HG03457 (cell line): ENCODE data around the gene DZANK1.
"Not testable (repeated sequence)": the region's sequence is repeated elsewhere in the genome, so short reads cannot be mapped to it uniquely, and the experiment has no call there.

Experiments
- ATAC-seq: cut with Tn5 transposase; IDR thresholded peaks from one replicate; pipeline ENCODE4 v1.9.1; 2021; ENCODE audit warnings: moderate number of reproducible peaks; ENCODE audit not compliant: unreplicated experiment

Gene DZANK1

GRCh38 chr20:18380908-18381529 is 85.8 kb downstream of the DZANK1 start:
- ATAC-seq: no peak

DNA sequence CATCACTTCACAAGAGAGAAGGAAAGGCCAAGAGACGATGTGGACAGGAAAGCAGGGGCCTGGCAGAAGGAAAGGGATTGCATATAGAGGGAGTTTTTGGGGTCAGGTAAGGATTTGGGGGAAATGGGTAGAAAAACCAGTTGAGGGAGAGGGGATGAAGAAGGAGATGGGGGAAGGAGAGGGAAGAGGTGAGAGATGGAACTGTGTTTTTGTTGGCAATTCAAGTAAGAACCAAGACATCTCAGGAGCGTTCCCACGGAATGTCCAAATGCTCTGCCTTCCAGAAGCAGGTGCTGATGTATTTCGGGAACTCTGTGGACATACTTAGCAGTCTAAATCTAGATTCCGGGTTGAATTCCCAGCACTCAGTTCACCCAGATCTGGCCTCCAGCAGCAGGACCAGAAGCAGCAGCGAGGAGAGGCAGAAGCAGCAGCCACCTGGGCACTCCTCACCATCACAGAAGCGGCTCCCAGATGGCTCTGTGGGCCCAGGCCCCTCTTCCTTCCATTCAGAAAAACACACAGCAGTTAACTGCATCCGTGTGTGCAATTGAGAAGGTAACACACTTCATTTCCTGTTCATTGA is 88.8 kb downstream of the DZANK1 start:
- no peak for ATAC-seq

GRCh38 chr20:18375551-18375950 is 91.3 kb downstream of the DZANK1 start:
- ATAC-seq: not testable (repeated sequence)

GRCh38 chr20:18372296-18372695 is 94.5 kb downstream of the DZANK1 start:
- ATAC-seq: no peak

GRCh38 chr20:18364768-18365167 is 102.1 kb downstream of the DZANK1 start:
- ATAC-seq: no peak

DNA sequence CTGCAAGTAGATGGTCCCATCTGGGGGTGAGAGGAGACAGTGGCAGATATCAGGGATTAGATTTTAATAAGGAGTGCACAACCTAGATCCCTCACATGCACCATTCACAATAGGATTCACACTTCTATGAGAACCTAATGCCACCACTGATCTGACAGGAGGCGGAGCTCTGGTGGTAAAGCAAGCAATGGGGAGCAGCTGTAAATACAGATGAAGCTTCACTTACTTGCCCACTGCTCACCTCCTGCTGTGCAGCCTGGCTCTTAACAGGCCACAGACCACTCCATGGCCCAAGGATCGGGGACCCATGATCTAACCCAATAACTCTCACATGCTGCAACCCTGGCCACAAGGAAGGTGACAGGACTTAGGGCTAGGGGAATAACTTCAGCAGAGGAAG is 103.1 kb downstream of the DZANK1 start:
- ATAC-seq: no peak

DNA sequence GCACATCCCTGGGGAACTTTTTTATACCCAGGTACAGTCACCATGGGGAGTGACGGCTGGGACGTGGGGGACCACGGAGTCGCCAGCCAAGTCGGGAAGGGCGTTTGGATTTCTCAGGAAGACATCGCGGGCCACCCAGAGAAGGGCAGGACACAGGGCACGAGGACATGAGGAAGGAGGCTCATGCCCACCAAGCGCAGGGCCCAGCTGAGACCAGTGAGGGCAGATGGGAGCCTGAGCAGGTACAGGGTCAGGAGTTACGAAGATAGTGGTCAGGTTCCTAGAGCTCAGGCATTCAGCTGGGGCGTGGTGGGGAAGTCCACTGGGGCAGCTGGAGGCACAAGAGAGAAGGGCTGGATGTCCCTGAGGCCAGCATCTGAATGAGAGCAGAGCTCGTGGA is 103.9 kb downstream of the DZANK1 start:
- no peak for ATAC-seq

DNA sequence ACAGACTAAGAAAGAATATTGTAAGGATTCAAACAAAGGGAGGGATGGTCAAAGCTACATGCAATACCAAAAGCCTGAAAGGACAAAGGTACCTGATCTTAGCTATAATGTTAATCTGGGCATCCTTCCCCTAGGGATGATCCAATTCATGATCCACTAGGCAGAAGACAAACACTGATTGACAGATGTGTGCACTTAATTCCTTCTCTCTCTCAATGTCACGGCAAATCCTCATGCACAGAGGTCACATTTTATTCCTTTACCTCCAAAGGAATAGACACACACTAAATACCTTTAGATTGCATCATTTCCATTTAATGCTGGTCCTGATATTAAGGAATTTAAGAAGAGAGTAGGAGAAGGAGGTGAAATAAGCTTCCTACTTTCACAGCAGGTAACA is 105.2 kb downstream of the DZANK1 start:
- no peak for ATAC-seq

- ATAC-seq: no peak
Measured at GRCh38 chr20:18360635-18361034, 106.2 kb downstream of the DZANK1 start.

DNA sequence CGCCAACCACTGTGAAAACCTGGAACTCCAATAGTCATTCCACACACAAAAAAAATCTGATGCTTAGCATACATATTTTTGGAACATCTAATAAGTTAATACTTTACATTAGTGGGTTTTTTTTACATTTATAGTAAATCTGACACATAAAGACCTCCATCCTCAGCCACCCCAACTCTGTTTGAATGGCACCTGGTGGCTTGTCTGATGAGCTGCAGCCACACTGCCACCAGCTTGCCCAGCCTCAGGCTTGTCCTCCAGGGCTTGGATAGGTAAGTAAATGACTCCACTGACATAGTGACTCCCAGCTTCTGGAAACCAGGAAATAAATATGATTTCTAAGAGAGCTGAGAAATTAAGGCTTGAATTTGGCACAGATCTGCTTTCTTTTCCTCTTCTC is 107.0 kb downstream of the DZANK1 start:
- no peak for ATAC-seq

DNA sequence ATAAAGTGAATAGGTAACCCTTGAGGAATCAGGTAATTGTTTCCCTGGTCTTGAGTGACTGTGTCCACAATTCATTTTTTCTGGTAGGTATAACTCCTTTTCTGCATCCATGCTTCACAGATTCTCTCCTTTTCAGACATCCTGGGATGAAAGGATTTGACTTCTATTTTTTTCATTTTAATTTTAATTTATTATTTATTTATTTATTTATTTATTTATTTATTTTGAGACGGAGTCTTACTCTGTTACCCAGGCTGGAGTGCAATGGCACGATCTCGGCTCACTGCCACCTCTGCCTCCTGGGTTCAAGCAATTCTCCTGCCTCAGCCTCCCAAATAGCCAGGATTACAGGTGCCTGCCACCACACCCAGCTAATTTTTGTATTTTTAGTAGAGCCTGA is 117.1 kb downstream of the DZANK1 start:
- not testable (repeated sequence) for ATAC-seq
